Psoas muscle (tissue), 8 donors: ENCODE measurements around the gene TEX13A. TPM values are rescaled to one million over a fixed set of nuclear protein-coding genes. Genes with fewer than 3 reads are reported as not detected.

Source experiments
- ATAC-seq, 4 donors: fragments of 200-7000 bp; cut with Tn5 transposase; one replicate each; pipeline ENCODE4 v1.9.1; 2020; ENCODE audit warnings: moderate library complexity in 3 of 4, mild to moderate bottlenecking in 2 of 4
- DNase-seq, 2 donors: peaks; one replicate each; pipeline ENCODE4 v3.0.0-alpha.2; 2020
- H3K27ac ChIP-seq: fragments of 200-600 bp; one replicate; pipeline ENCODE4 v1.8.0; 2022
- H3K27me3 ChIP-seq, 3 donors: fragments of 200-600 bp in 1 of 3; one replicate each; pipeline versions ENCODE4 v1.6.1 to v1.8.0; 2013 to 2022; ENCODE audit warnings: low read length in 2 of 3, mild to moderate bottlenecking in 2 of 3, moderate library complexity in 1 of 3; ENCODE audit not compliant: insufficient read depth in 3 of 3
- H3K36me3 ChIP-seq, 2 donors: fragments of 200-600 bp in 1 of 2; one replicate each; pipeline versions ENCODE4 v1.6.1 to v1.8.0; 2013 to 2022; ENCODE audit warnings: low read depth in 1 of 2, mild to moderate bottlenecking in 1 of 2, moderate library complexity in 1 of 2; ENCODE audit not compliant: insufficient read depth in 1 of 2
- H3K4me1 ChIP-seq: fragments of 200-600 bp; one replicate; pipeline ENCODE4 v1.8.0; 2022
- H3K4me3 ChIP-seq: fragments of 200-600 bp; one replicate; pipeline ENCODE4 v1.8.0; 2022; ENCODE audit warnings: mild to moderate bottlenecking
- H3K9me3 ChIP-seq: fragments of 200-600 bp; one replicate; pipeline ENCODE4 v1.8.0; 2022
- CTCF ChIP-seq: fragments of 200-600 bp; IDR thresholded peaks from one replicate; pipeline ENCODE4 v1.8.0; 2022; ENCODE audit warnings: antibody characterized with exemption
- WGBS, 3 donors: extraction: QIAGEN DNeasy Blood & Tissue Kit; methylation state at CpG; one replicate each; pipeline versions ENCODE4 v1.1.6 to v1.1.7; 2013; 5-methylcytosine and 5-hydroxymethylcytosine counted together
- intact Hi-C, 2 donors: fragments of 100-400 bp; cut with DNase I; formaldehyde crosslinking; loops; one replicate each; pipeline versions ENCODE4 v1.11.0 to v1.14.2; 2022
- polyA plus RNA-seq, 3 donors: library from polyadenylated mRNA; stranded (reverse); fragments of 200-250 nt; gene quantifications; one replicate each; pipeline ENCODE4 v1.2.3, GENCODE V29; 2013
- total RNA-seq, 4 donors: library from RNA; stranded (reverse); fragmentation: NEBNext Ultra II Directional in 2 of 4; extraction: Animal tissue kit (Norgen Biotek cat#: 25700) in 2 of 4; gene quantifications; one replicate each; pipeline versions ENCODE4 v1.2.1 to v1.2.4, GENCODE V29; 2021 to 2023
- donor health status: healthy with polysubstance abuse.
- donor health status: DM: no; HTN: no; CAD: no; lungs with moderate emphysema.
- donor health status: Bipolar disorder and iron deficiency.
- donor health status: healthy.
- donor health status: DM: yes; HTN: yes; CAD: no.
- donor health status: DM: no; HTN: no; CAD: no.
- donor health status: DM: no; HTN: no; CAD: no.
- donor health status: DM: yes; HTN: yes; CAD: no.

The TEX13A gene
- total and polyA plus RNA-seq, 7 donors, result not detected

- Histone ChIP-seq H3K27me3 (peaks cover 0 to 4% (median 0%) of the 10 kb centered on the region in 3 donors), H3K4me3 (no peak overlapping the region), H3K9me3 (no peaks in the 10 kb centered on the region), H3K36me3 (no peaks in the 10 kb centered on the region), H3K27ac (no peak overlapping the region), H3K4me1 (no peaks in the 10 kb centered on the region)
- DNase-seq (no peak), ATAC-seq (no peak)
- intact Hi-C loops, result no loop called here
- peak; percentile 9 for TF ChIP-seq CTCF
- WGBS, 3 donors, result 37 to 60% (median 42%) methylated on average over 2 of the region's 2 CpGs
Observed at GRCh38 chrX:105191878-105192277, 28.6 kb downstream of the TEX13A start.

- DNase-seq (no peak), ATAC-seq (no peak)
- peaks cover 0 to 11% (median 0%) of the 10 kb centered on the region in 3 donors for H3K27me3 ChIP-seq
- no peak overlapping the region for H3K4me3 ChIP-seq
- no peaks in the 10 kb centered on the region for H3K36me3 ChIP-seq
- H3K27ac ChIP-seq, result no peak overlapping the region
- H3K9me3 ChIP-seq, result no peaks in the 10 kb centered on the region
- intact Hi-C loops, result no loop called here
- H3K4me1 ChIP-seq, result no peaks in the 10 kb centered on the region
- WGBS, 3 donors, result 3 to 16% (median 5%) methylated on average over 2 of the region's 2 CpGs
- peak; percentile 85 for TF ChIP-seq CTCF
Observed at GRCh38 chrX:105190252-105190853, 30.1 kb downstream of the TEX13A start.

- 69 to 95% (median 87%) methylated on average over 8 of the region's 8 CpGs for WGBS, 3 donors
- DNase-seq, result no peak
- peaks cover 0 to 20% (median 0%) of the 10 kb centered on the region in 3 donors for H3K27me3 ChIP-seq
- no peaks in the 10 kb centered on the region for H3K36me3 ChIP-seq
- intact Hi-C loops, result no loop called here
- H3K27ac ChIP-seq, result no peak overlapping the region
- ATAC-seq, result no peak
- no peaks in the 10 kb centered on the region for H3K9me3 ChIP-seq
- no peak for TF ChIP-seq CTCF
- no peak overlapping the region for H3K4me3 ChIP-seq
- no peaks in the 10 kb centered on the region for H3K4me1 ChIP-seq
Observed at GRCh38 chrX:105189093-105189492, 31.4 kb downstream of the TEX13A start.

- H3K36me3 ChIP-seq, result no peaks in the 10 kb centered on the region
- intact Hi-C loops, result no loop called here
- H3K4me1 ChIP-seq, result no peaks in the 10 kb centered on the region
- TF ChIP-seq CTCF, result no peak
- no peak for ATAC-seq
- WGBS, 3 donors, result 88 to 94% (median 89%) methylated on average over 2 to 3 of the region's 3 CpGs
- H3K9me3 ChIP-seq, result peaks cover 21% of the 10 kb centered on the region
- no peak overlapping the region for H3K4me3 ChIP-seq
- no peak for DNase-seq
- H3K27ac ChIP-seq, result no peak overlapping the region
- peaks cover 0 to 1% (median 0%) of the 10 kb centered on the region in 3 donors for H3K27me3 ChIP-seq
Observed at GRCh38 chrX:105179644-105180043, 40.9 kb downstream of the TEX13A start.

GRCh38 chrX:105173071-105173470 is 47.4 kb downstream of the TEX13A start:
- Histone ChIP-seq H3K27me3 (no peaks in the 10 kb centered on the region), H3K4me1 (no peaks in the 10 kb centered on the region), H3K27ac (no peak overlapping the region), H3K9me3 (peaks cover 1% of the 10 kb centered on the region), H3K4me3 (no peak overlapping the region), H3K36me3 (no peaks in the 10 kb centered on the region)
- no peak for DNase-seq
- intact Hi-C loops, result no loop called here
- WGBS, 3 donors, result 88 to 93% (median 90%) methylated on average over 4 of the region's 4 CpGs
- no peak for ATAC-seq
- TF ChIP-seq CTCF, result no peak
